Stimulated activated CD8-positive, alpha-beta memory T cell treated with anti-CD3 and anti-CD28 coated beads, Interleukin-12 subunit alpha, Interleukin-12 subunit beta, amount 100 ng/mL, for 24 hours (primary cell): ENCODE measurements around the gene LPP.

Source experiments
- DNase-seq: peaks from one replicate; pipeline ENCODE4 v3.0.0-alpha.2; 2020; ENCODE audit errors: extremely low read depth

LPP gene

DNA sequence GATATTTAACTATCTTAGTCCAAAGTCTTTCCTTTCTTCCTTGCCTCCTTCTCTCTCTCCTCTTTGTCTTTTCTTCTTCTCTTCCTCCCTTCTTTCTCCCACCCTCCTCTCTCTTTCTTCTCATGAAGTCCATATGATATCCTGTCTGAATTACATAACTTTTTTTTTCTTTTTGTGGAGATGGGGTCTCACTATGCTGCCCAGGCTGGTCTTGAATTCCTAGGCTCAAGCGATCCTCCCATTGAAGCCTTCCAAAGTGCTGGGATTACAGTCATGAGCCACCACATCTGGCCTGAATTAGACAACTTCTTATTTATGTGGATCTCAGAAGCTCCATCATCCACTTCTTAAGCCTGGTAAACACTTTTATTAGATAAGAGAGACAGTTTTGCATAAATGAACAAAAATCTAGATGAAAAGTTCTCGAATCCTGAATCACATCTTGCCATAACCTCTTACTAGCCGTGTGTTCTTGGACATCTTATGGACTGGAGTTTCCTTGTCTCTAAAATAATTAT lies 206.5 kb downstream of the LPP start:
- no peak for DNase-seq

GRCh38 chr3:188361888-188362287 lies 207.9 kb downstream of the LPP start:
- no peak for DNase-seq

- no peak for DNase-seq
These were observed 208.5 kb downstream of the LPP start for GRCh38 chr3:188362405-188362831.

GRCh38 chr3:188365184-188365583 lies 211.2 kb downstream of the LPP start:
- no peak for DNase-seq

DNA sequence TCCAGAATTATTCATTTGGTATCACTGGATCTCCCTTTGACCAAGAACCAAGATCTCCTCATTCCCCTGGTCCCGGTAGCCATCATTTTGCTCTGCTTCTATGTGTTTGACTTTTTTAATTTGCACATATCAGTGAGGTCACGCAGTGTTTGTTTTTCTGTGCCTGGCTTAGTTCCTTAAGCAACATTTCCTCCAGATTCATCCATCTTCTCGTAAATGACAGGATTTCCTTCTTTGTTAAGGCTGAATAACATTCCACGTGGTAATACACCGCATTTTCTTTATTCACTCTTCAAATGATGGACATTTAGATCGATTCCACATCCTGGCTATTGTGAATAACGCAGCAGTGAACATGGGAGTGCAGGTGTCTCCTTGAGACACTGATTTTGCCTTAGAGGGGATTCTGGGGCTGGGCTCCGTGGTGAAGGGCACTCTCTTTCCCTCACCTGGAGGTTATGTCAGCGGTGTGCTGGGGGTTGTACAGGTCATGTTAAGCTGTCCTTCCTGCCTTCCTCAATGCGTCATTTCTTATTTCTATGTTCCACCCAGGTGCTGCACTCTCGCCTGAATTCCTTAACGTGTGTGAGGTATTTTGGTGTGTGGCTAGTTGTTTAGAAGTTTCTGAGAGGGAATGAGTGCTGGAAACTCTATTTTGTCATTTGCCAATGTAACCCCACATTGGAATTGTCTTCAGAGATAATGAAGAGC lies 212.2 kb downstream of the LPP start:
- no peak for DNase-seq

- no peak for DNase-seq
These were observed 213.7 kb downstream of the LPP start for GRCh38 chr3:188367678-188368077.

DNA sequence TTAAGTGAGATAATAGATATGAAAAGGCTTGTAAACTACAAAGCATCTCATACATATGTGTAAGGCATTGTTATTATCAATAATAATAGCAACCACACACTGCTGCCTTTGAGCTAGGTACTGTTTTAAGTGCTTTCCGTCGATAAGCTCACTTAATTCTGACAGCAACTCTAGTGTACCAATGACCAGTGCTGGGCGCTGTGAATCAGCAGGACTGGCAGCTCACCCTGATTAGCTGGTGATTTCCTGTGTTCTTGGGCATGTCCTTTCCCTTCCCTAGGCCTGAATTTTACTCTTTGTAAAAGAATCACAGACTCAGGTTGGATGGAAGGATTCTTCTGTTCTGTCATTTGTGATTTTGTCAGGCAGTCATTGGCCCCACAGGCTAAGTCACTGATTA lies 215.6 kb downstream of the LPP start:
- DNase-seq = no peak

DNA sequence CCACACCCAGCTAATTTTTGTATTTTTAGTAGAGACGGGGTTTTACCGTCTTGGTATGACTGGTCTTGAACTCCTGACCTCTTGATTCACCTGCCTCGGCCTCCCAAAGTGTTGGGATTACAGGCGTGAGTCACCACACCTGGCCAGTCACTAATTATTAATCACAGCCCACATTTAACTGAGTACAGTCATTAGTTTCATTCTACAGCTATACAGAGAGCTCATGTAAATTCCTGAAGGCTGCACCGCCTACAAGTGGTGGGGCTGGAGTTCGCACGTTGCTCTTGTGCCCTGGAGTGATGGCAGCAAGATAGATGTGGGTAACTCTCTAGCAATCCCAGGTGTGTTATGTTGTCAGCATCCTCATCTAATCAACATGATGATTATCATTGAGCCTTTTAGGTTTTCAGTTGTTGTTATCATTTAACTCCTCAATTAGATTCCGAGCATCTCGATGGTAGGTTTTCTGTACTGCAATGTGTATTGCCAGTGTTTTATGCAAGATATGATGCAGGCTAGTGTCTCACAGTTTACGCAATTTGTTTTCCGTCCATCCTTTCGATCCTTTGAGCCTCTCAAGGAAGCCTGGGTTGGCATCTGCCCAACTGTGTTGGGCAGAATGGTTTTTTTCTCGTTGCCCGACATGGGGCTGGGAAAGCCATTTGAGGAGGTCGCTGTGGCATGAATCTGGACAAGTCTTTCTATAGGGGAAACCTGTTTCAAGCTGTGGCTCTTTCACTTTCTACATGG lies 216.3 kb downstream of the LPP start:
- DNase-seq = no peak

- no peak for DNase-seq
These were observed 224.8 kb downstream of the LPP start for GRCh38 chr3:188378786-188379185.

DNA sequence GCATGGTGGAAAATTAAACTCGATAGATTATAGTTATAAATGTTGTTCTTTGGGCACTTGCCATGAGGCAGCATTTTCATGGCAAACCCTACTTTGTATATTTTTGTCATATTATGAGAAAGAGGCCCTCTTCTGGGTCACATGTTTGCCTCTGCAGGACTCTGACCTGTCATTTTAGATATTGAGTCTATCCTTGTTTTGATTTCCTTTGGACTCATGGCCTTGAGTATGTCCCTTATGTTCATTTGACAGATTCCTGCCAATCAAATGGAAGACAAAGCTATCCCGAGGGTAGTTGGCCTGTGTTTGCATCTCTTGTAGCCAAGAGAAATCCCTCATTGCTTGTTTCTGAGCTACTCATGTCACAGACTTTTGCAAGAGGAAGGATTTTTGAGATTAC lies 226.3 kb downstream of the LPP start:
- no peak for DNase-seq

- no peak for DNase-seq
These were observed 226.8 kb downstream of the LPP start for GRCh38 chr3:188380722-188381121.

- DNase-seq = no peak
These were observed 229.8 kb downstream of the LPP start for GRCh38 chr3:188383748-188384147.

- DNase-seq = no peak
These were observed 231.3 kb downstream of the LPP start for GRCh38 chr3:188385295-188385694.

DNA sequence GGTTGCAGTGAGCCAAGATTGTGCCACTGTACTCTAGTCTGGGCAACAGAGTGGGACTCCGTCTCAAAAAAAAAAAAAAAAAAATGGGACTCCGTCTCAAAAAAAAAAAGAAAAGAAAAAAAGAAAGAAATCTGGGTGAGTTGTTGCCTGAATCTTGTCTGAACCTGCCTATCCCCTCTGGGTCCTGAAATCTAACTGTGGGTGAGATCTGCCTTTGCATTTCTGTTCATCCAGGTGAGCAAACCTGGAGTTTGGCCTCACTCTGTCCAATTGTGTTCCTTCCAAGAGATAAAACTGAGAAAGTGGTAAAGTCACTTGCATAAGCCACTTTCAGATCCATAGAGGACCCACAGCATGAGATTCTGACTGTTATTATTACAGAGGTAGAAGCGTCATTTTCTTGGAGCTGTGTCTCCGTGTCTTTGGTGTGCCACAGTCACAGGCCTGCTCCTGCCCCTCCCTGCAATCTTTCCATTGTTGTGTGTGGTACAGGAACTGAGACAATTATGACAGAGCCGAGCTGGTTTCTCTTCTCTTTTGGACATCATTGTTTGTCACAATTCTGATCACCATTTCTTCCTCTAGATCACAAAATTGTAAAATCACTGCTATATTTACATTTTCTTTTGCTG lies 235.9 kb downstream of the LPP start:
- DNase-seq = no peak

GRCh38 chr3:188390343-188390718 lies 236.4 kb downstream of the LPP start:
- DNase-seq = no peak

DNA sequence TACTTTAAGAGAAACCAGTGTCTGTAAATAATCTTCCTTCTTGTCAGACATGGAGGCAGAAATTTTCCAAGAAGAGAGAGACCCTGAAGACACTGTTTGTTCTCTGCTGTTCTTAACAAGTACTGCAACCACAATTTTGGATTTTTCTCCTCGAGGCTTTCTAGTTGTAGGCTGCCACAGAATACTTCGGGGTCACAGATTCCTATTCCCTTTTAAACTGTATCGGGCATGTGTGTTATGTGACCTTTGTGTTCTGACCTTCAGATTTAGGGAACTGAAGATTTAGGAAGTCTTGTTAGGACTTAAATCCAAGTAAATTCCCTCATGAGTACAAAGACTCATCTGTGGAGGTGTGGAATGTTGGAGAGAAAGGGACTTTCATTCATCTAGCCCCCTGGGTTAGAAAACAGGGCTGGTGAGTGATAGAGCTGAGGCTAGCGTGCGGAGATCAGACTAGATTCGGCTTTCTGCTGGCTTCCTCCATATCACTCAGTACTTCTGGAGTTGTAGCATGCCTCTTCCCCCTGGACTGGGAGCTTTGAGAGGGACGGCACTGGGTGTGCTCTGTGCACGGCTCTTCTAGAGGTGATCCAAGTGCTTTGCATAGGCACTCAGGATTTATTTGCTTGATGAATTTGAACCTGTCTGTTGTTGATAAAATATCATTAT lies 237.0 kb downstream of the LPP start:
- DNase-seq = no peak

DNA sequence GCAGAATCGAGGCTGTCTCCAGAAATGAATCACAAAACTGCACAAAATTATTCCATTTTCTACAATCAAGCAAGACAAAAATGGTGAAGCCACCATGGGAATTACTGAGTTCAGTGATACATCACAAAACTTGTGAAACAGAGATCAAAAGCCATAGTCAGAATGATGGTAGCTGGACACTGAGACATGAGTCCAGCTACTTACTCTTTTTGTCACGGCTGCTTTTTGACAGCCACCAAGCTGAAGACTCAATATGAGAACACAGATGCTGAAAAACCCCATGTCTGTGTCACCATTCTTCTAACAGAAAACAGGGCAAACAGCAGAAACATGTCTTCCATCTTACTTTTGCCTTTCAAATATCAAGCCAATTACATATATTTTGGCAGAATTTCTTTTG lies 237.6 kb downstream of the LPP start:
- no peak for DNase-seq

DNA sequence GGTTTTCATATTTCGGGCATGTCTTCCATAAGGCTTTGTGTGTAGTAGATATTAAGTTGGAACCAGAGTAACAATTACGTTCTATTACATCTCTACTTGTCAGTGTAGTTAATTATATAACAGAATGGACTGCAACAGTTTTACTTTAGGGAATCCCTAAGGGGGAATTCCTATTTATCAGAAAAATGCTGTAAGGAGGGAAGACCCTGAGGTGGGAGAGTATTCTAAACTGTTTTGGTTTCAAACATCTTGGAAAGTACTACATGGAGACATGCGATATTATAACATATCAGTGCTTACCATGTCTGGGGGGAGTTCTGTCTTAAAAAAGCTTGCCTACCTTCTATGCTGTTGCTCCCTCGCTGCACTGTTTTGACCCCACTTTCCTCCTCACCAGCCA lies 238.1 kb downstream of the LPP start:
- DNase-seq = no peak

DNA sequence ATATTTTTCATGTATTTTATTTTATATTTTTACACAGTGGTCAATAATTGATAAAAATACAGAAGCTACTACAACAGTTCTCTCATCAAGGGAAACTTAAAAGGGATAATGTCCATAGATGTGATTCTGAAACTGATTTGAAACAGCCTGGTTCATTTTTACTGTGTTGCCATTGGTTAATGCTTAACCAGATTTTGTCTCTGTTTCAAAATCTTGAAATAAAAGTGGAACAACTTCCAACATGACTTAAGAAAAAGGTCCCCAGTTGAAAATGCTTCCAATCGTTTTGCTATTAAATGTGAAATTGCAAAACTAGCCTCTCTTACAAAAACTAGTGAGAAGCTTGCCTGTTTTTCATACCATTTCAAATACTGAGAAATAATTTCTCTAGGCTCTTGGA lies 240.7 kb downstream of the LPP start:
- no peak for DNase-seq

- no peak for DNase-seq
These were observed 242.3 kb downstream of the LPP start for GRCh38 chr3:188396251-188396650.

DNA sequence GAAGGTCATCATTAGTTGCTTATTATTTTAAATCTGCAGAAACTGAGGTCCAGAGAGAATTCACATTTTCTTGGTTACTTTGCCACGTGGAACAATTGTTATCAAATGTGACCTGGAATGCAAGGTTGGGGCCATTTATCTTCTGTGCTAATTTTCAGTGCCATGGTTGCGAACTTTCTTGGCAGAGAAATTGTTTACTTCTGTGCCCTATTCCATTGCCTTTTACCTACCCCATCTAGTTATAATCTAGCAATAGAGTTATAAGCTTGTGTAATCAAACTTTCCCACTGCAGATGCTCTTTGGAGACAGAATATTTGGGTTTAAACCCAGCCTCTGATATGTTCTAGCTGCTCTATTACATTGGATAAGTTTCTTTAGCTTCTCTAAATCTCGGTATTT lies 242.9 kb downstream of the LPP start:
- no peak for DNase-seq
